HEK293 (cell line): ENCODE measurements around the gene FHL2.

ENCODE experiments used
- PATZ1 ChIP-seq: fragments of 450-650 bp; formaldehyde crosslinking; IDR thresholded peaks from 2 replicates; pipeline ENCODE4 v1.5.1; 2016; ENCODE audit warnings: missing biosample characterization, missing genetic modification characterization
- ZBTB26 ChIP-seq: fragments of 450-650 bp; formaldehyde crosslinking; optimal IDR thresholded peaks from 2 replicates; pipeline ENCODE3; 2016; ENCODE audit warnings: missing biosample characterization, mild to moderate bottlenecking, missing genetic modification characterization

GRCh38 chr2:105411720-105412407, 13.0 kb upstream of the FHL2 start:
- TF ChIP-seq ZBTB26 (tag by site-specific recombination) = no peak
- no peak for TF ChIP-seq PATZ1 (tag by site-specific recombination)
